HuH-7.5 (cell line): Measurements from ENCODE around the gene AK6.
A peak's percentile ranks its signal among the peaks of the same experiment; 100 is the strongest.
"Not testable (repeated sequence)": the region's sequence is repeated elsewhere in the genome, so short reads cannot be mapped to it uniquely, and the experiment has no call there.

Experiments used
- DNase-seq: peaks from one replicate; pipeline ENCODE4 v3.0.0; 2011; ENCODE audit warnings: low spot score

Gene AK6

GRCh38 chr5:69369340-69370121 lies at the start of gene AK6, which contains the start of the genes RAD17 and TAF9:
TSS of gene AK6 (minus strand) at chr5:69369520. CDS start at chr5:69369490, 30 bp downstream.
TSS of gene RAD17 (plus strand) at chr5:69369818. CDS start at chr5:69372209, 2,391 bp downstream.
TSS of gene TAF9 (minus strand) at chr5:69369520. CDS start at chr5:69365737, 3,783 bp downstream.
- peak; percentile 73 for DNase-seq

DNA sequence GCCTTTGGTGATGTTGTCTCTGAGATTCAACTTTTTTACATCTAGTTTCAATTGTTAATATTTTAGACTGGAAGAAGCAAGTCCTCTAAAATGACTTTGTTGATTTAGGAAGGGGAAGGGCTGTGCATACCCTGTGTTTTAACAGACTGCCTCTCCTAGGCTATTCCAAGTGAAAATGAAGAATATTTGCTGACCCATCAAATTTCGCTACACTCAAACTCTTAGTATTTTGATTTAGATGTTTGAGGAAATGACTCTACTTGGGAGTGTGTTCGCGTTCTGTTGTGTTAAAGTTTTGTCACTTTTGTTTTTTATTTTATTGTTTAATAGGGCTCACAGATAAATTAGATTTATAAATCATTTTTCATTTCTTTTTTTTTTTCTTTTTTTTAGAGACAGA lies 49.2 kb upstream of the AK6 start:
- no peak for DNase-seq

GRCh38 chr5:69416699-69417098 lies 47.4 kb upstream of the AK6 start:
- DNase-seq: no peak

- DNase-seq: no peak
These were observed 46.9 kb upstream of the AK6 start for GRCh38 chr5:69416180-69416579.

DNA sequence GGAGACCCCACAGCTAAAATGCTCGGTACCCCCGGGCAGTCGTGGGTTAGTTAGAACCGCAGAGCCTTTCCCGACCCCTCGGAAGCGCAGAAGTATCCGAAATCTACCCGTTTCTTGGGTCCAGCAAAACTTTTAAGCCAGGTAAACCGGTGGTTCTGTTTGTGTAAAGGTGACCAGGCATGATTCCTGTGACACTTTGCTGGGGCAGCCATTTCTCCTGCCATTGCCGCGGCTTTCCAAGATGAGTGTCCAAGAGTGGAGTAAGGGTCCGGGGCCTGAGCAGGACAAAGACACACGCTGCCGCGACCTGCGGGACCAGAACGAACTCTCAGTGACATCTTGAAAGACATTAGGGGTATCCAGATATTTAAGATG lies 46.3 kb upstream of the AK6 start:
- peak; percentile 27 for DNase-seq

DNA sequence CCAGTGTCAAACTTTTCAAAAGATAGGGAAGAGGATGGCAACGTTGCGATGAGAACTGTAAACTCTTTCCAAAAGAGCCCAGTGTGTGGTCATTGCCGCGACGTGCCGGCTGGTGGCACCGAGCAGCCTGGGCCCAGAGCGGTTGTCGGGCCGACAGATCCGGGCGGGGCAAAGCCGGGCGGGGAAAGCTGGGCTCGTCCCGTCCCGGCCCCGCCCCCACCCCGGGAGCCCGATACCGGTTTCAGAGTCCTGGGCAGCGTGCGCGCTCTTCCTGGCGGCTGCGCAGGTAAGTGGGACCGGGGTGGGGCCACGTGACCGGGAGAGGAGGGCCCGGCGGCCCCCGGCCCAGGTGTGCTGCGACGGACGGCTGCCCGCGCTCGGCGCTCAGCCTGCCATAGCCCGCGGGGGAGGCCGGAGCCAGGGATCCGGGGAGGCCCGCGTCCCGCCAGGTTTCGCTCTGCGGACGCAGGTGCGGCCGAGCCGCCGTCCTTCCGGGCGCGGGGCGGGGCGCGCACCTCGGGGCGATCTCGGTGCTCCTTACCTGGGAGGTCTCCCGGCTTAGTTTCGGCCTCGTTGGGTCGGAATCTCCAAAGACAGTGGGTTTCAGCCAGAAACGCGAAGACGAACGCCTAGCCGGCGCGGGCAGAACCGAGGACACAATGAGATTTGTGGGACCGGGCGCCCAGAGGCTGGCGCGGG lies 45.7 kb upstream of the AK6 start, which contains the start of gene MARVELD2:
Gene MARVELD2, plus strand, starts transcription at position 232 of the 699 bp plus-strand sequence. CDS start 4,270 bp downstream, outside the sequence.
- DNase-seq: peak; percentile 69

GRCh38 chr5:69404659-69405330 lies 35.5 kb upstream of the AK6 start:
- no peak for DNase-seq

DNA sequence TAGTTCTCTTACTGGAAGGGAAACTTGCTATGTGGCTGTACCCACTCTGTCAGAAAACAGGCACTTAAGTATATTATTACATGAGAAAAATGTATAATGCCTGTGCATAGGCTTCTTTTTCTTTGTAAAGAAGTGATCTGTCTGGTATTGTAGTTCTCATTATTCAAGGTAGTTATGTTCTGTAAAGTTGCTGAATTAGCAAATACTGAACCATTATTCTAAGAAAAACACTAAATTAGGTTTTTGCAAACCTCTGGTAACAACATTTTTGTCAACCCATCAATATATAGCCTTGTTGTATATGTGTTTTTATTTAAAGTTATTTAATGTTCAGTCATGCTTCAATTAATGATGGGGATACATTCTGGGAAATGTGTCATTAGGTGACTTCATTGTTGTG lies 9.1 kb upstream of the AK6 start:
- no peak for DNase-seq

DNA sequence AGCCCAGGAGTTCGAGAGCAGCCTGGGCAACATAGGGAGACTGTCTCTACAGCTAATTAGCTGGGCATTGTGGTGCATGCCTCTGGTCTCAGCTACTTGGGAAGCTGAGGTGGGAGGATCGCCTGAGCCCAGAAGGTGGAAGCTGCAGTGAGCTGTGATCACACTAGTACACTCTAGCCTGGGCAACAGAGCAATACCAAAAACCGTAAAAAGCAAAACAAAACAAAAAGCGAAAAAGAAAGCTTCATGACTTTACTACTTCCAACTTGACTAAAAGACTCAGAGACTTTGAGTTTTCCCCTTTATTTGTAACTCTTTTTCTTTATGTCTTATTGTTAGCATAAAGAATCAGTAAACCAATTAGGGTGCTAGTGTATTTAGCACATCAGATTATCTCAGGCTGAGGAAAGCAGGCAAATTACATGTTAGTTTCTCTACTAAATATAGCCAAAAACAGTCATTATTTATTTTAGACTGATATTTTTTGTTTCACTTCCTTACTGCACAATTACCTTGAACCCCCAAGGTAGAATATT lies 5.7 kb upstream of the AK6 start:
- no peak for DNase-seq

- no peak for DNase-seq
These were observed 3.1 kb upstream of the AK6 start for GRCh38 chr5:69372394-69372793.

GRCh38 chr5:69370335-69370734 lies 1.0 kb upstream of the AK6 start:
- not testable (repeated sequence) for DNase-seq

DNA sequence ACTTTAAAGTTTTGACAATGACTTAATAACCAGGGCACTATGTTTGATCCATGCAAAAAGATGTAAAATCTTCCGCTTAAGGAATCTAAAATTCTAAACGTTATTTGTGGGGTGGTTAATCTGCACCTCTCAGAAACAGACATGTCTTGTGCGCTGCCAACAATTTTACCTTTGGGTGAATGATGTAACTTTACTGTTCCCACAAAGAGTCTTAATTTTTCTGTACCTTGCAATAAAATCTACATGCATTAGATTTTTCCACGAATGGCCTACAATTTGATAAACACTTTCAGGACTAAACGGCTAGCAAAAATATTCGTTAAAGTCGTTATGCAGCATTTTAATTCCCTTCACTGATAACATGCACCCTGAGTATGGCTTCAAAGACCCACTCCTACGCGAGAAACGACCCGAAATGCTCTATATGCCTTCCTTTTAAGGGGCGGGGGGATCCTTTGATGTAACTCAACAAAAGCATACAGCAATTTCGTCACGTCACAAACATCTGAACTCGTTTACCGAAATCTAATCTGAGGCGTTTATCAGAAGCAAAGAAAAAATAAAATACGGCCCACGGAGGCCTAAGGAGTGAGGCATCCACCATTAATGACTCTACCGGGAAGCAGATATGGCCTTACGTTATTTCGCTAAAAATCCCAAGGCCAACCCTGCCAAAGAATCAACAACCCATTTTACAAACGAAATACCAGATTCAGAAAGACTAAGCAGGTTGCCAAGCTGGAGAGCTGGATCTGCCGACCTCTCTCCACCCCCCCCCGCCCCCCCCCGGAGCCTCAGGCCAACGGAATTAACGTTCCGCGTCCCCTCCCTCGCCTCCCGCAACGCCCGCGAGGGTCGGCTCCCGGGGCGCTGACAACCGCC lies 621 bp downstream of the AK6 start:
- peak; percentile 29 for DNase-seq

DNA sequence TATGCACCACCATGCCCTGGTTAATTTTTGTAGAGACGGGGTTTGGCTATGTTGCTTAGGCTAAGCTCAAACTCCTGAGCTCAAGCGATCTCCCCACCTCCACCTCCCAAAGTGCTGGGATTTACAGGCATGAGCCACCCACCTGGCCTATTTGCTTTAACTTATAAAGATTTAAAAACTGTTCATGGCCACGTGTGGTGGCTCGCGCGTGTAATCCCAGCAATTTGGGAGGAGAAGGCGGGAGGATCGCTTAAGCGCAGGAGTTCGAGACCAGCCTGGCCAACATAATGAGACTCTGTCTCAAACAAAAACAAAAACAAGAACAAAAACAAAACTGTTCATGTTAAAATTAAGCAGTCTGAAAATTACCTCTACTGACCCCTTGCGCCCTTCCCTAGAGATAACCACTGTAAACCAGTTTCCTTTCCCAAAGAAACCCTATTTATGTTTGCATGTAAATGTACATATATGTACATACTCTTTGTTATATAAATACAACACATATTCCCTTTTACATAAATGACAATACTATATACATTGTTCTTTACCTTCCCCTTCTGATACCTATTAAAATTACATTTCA lies 1.5 kb downstream of the AK6 start:
- DNase-seq: no peak

DNA sequence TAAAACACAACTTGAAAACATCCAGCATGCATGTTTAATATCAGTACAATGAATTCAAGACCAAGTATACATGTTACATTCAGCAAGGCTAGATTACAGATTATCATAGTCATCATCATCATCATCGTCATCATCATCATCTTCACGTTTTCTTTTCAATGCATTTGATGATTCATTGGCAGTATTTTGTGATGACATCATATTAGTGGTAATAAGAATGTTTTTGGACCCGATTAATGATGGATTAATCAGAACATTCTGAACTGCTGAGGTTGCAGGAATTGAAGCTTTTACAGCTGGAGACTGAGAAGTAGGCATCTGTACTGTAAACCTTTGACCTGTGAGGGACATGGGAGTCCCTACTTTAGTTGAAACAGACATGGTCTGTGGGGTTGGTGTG lies 4.5 kb downstream of the AK6 start:
- no peak for DNase-seq

GRCh38 chr5:69364414-69364813 lies 4.9 kb downstream of the AK6 start:
- peak; percentile 19 for DNase-seq

DNA sequence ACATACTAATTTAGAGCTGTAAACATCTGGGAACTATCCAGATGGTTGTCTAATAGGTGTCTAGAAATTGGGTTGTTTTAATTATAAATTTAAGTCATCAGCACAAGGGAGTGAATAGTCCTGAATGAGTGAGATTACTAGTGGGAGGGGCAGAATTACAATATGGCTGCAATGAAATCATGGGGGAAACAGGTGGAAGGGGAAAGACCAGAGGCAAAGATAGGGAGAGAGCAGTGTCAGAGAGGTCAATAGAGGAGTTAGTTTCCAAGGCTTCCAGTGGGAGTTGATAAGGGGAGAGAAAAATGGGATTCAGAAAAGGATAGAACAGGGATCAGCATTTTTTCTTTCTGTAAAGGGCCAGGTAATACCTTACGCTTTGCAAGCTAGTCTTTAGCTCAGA lies 8.9 kb downstream of the AK6 start:
- no peak for DNase-seq

DNA sequence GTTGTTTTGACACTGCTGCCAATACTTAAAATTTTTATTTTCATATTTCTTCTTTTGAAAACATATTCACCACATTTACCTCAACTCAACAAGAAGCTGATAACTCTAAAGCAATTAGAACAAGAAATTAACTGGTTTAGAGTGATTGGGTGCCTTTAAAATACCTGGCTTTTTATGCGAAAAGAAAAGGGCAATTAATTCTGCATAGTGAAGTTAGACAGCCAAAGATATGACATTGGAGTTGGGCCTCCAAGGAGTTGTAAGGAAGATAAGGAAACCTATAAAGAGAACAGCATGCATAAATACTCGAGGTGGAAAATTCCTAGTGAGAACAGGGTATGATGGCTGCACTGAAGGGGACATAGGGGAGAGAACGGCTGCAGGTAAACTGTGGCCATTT lies 9.6 kb downstream of the AK6 start:
- DNase-seq: no peak

DNA sequence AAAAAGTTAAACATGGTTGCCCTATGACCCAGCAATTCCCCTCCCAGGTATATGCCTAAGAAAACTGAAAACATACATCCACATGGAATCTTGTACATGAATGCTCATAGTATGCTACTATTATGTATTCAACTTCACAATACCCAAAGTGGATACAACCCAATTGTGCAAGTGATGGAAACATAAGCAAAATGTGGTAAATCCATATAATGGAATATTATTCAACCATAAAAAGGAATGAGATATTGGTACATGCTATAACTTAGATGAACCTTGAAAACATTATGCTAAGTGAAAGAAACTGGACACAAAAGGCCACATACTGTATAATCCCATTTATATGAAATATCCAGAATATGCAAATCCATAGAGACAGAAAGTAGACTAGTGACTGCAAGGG lies 18.7 kb downstream of the AK6 start:
- DNase-seq: no peak

- DNase-seq: no peak
These were observed 26.2 kb downstream of the AK6 start for GRCh38 chr5:69343083-69343482.

- DNase-seq: no peak
These were observed 27.7 kb downstream of the AK6 start for GRCh38 chr5:69341520-69342161.
